Calu3 (cell line): ENCODE data around the gene NXPE4. TPM values are rescaled to one million over a fixed set of nuclear protein-coding genes. Genes with fewer than 3 reads are reported as not detected.

Source experiments
- BruUV-seq: library from RNA; stranded (reverse); fragments of 400-500 nt; replicated peaks from 2 replicates; lab custom pipeline; 2021; lab: Mats Ljungman, UMichigan
- CTCF ChIA-PET: fragments of 300-600 bp; sonication (Branson Sonifier 250); formaldehyde crosslinking; loops from one replicate; lab custom pipeline; 2022; ENCODE audit warnings: antibody characterized with exemption; lab: Charles Lee
- DNase-seq: peaks from one replicate; pipeline ENCODE4 v3.0.0; 2022
- H3K27ac Mint-ChIP-seq: one replicate; pipeline ENCODE4 v1.8.0; 2022; ENCODE audit warnings: mixed read lengths; ENCODE audit not compliant: unreplicated experiment
- H3K27me3 Mint-ChIP-seq: one replicate; pipeline ENCODE4 v1.8.0; 2022; ENCODE audit warnings: mixed read lengths; ENCODE audit not compliant: unreplicated experiment
- H3K36me3 Mint-ChIP-seq: one replicate; pipeline ENCODE4 v1.8.0; 2022; ENCODE audit warnings: mild to moderate bottlenecking, moderate library complexity, mixed read lengths; ENCODE audit not compliant: insufficient read depth, unreplicated experiment
- H3K4me1 Mint-ChIP-seq: one replicate; pipeline ENCODE4 v1.8.0; 2022; ENCODE audit warnings: mild to moderate bottlenecking, low read depth, mixed read lengths; ENCODE audit not compliant: unreplicated experiment
- H3K4me3 Mint-ChIP-seq: one replicate; pipeline ENCODE4 v1.8.0; 2022; ENCODE audit warnings: mild to moderate bottlenecking, low read depth, moderate library complexity, mixed read lengths; ENCODE audit not compliant: unreplicated experiment
- H3K9me3 Mint-ChIP-seq: one replicate; pipeline ENCODE4 v1.8.0; 2022; ENCODE audit warnings: low read depth, mixed read lengths; ENCODE audit not compliant: unreplicated experiment
- CTCF ChIP-seq: fragments of 200-600 bp; IDR thresholded peaks from one replicate; pipeline ENCODE4 v1.8.0; 2022; ENCODE audit warnings: antibody characterized with exemption; ENCODE audit not compliant: unreplicated experiment
- intact Hi-C: fragments of 100-400 bp; cut with micrococcal nuclease; formaldehyde crosslinking; loops from one replicate; pipeline ENCODE4 v1.10.0; 2022; ENCODE audit not compliant: unreplicated experiment
- total RNA-seq: library from RNA; stranded (reverse); gene quantifications from 2 replicates; pipeline ENCODE4 v1.2.3, GENCODE V29; 2022

Gene NXPE4
- total RNA-seq, 1 experiment from 2014 or later, result not detected

GRCh38 chr11:114619659-114620173 lies 24.1 kb upstream of the NXPE4 start:
- H3K4me3 Mint-ChIP-seq, result no peak overlapping the region
- no peaks in the 10 kb centered on the region for H3K27me3 Mint-ChIP-seq
- H3K9me3 Mint-ChIP-seq, result no peaks in the 10 kb centered on the region
- CTCF ChIA-PET, result no interaction called here
- H3K4me1 Mint-ChIP-seq, result no peaks in the 10 kb centered on the region
- H3K27ac Mint-ChIP-seq, result no peak overlapping the region
- H3K36me3 Mint-ChIP-seq, result no peaks in the 10 kb centered on the region
- no peak for DNase-seq
- intact Hi-C loops, result no loop called here
- BruUV-seq, result no TSS peak
- TF ChIP-seq CTCF, result no peak

GRCh38 chr11:114618139-114618538 lies 22.6 kb upstream of the NXPE4 start:
- Mint-ChIP-seq H3K4me1 (no peaks in the 10 kb centered on the region), H3K36me3 (no peaks in the 10 kb centered on the region), H3K9me3 (no peaks in the 10 kb centered on the region), H3K27me3 (no peaks in the 10 kb centered on the region), H3K27ac (no peak overlapping the region), H3K4me3 (no peak overlapping the region)
- no peak for DNase-seq
- BruUV-seq, result no TSS peak
- no peak for TF ChIP-seq CTCF
- intact Hi-C loops, result no loop called here
- CTCF ChIA-PET, result no interaction called here

GRCh38 chr11:114617157-114618124 lies 21.9 kb upstream of the NXPE4 start:
- no peaks in the 10 kb centered on the region for H3K36me3 Mint-ChIP-seq
- no peak overlapping the region for H3K4me3 Mint-ChIP-seq
- no peaks in the 10 kb centered on the region for H3K27me3 Mint-ChIP-seq
- CTCF ChIA-PET, result no interaction called here
- no peak overlapping the region for H3K27ac Mint-ChIP-seq
- DNase-seq, result no peak
- H3K9me3 Mint-ChIP-seq, result no peaks in the 10 kb centered on the region
- intact Hi-C loops, result no loop called here
- TF ChIP-seq CTCF, result no peak
- no peaks in the 10 kb centered on the region for H3K4me1 Mint-ChIP-seq
- no TSS peak for BruUV-seq

- no peak overlapping the region for H3K4me3 Mint-ChIP-seq
- H3K36me3 Mint-ChIP-seq, result no peaks in the 10 kb centered on the region
- intact Hi-C loops, result no loop called here
- no peak for DNase-seq
- H3K27me3 Mint-ChIP-seq, result no peaks in the 10 kb centered on the region
- CTCF ChIA-PET, result no interaction called here
- H3K9me3 Mint-ChIP-seq, result no peaks in the 10 kb centered on the region
- H3K27ac Mint-ChIP-seq, result no peak overlapping the region
- BruUV-seq, result no TSS peak
- no peaks in the 10 kb centered on the region for H3K4me1 Mint-ChIP-seq
- no peak for TF ChIP-seq CTCF
Observed at GRCh38 chr11:114616516-114616915, 20.9 kb upstream of the NXPE4 start.
